HG03175 (cell line): ENCODE data around the gene ALDH1A1.
A peak's percentile ranks its signal among the peaks of the same experiment; 100 is the strongest.
"Not testable (repeated sequence)": the region's sequence is repeated elsewhere in the genome, so short reads cannot be mapped to it uniquely, and the experiment has no call there.

ENCODE experiments used
- ATAC-seq: cut with Tn5 transposase; IDR thresholded peaks from one replicate; pipeline ENCODE4 v1.9.1; 2021; ENCODE audit warnings: mild to moderate bottlenecking, moderate library complexity; ENCODE audit not compliant: unreplicated experiment

ALDH1A1 gene

GRCh38 chr9:72863456-72864094 lies 89.3 kb downstream of the ALDH1A1 start:
- ATAC-seq: no peak

GRCh38 chr9:72862788-72863187 lies 90.1 kb downstream of the ALDH1A1 start:
- not testable (repeated sequence) for ATAC-seq

- no peak for ATAC-seq
Observed at GRCh38 chr9:72858089-72858912, 94.6 kb downstream of the ALDH1A1 start.

- ATAC-seq: no peak
Observed at GRCh38 chr9:72857624-72857996, 95.2 kb downstream of the ALDH1A1 start.

GRCh38 chr9:72856972-72857623 lies 95.8 kb downstream of the ALDH1A1 start:
- ATAC-seq: peak; percentile 61

- no peak for ATAC-seq
Observed at GRCh38 chr9:72855890-72856523, 96.8 kb downstream of the ALDH1A1 start.

- no peak for ATAC-seq
Observed at GRCh38 chr9:72855321-72855720, 97.5 kb downstream of the ALDH1A1 start.
